ENCODE results near the gene CMTM4.

CMTM4 gene

DNA sequence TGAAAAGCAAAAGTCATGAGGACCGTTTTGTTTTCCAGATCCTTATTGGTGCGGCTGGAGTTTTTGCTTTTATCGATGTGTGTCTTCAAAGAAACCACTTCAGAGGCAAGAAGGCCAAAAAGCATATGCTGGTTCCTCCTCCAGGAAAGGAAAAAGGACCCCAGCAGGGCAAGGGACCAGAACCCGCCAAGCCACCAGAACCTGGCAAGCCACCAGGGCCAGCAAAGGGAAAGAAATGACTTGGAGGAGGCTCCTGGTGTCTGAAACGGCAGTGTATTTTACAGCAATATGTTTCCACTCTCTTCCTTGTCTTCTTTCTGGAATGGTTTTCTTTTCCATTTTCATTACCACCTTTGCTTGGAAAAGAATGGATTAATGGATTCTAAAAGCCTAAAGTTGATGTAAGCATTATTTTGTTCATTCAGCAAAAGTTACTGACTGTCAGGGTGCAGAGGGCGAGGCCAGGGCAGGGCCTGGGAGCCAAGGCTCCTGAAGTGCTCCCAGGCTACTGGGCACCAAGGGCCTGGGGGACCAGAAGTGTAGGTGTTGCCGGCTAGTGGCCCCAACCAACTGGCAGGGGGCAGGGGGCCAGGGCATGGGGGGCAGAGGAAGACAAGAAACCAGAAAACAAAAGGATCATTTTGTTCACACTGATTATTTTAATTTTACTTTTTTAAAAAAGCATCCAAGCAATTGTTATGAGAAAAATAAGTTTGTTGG, 108.5 kb downstream of the CMTM4 start:
- no peaks in the 10 kb centered on the region for H3K27me3 ChIP-seq (ENCODE audit: insufficient read depth, low read depth, severe bottlenecking)
- H3K27ac ChIP-seq = no peak overlapping the region
- no peaks in the 10 kb centered on the region for H3K9me3 ChIP-seq (ENCODE audit: severe bottlenecking)
- H3K4me3 ChIP-seq (ENCODE audit: low read depth, low read length) = no peak overlapping the region
- DNase-seq = no peak
- TF ChIP-seq, protein P1, sequence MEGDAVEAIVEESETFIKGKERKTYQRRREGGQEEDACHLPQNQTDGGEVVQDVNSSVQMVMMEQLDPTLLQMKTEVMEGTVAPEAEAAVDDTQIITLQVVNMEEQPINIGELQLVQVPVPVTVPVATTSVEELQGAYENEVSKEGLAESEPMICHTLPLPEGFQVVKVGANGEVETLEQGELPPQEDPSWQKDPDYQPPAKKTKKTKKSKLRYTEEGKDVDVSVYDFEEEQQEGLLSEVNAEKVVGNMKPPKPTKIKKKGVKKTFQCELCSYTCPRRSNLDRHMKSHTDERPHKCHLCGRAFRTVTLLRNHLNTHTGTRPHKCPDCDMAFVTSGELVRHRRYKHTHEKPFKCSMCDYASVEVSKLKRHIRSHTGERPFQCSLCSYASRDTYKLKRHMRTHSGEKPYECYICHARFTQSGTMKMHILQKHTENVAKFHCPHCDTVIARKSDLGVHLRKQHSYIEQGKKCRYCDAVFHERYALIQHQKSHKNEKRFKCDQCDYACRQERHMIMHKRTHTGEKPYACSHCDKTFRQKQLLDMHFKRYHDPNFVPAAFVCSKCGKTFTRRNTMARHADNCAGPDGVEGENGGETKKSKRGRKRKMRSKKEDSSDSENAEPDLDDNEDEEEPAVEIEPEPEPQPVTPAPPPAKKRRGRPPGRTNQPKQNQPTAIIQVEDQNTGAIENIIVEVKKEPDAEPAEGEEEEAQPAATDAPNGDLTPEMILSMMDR (IDR thresholded peaks at IDR 0.05; ENCODE audit: low read depth, low read length) = no peak
- H3K36me3 ChIP-seq = no peaks in the 10 kb centered on the region

GRCh38 chr16:66585481-66586239, 110.9 kb downstream of the CMTM4 start:
- no peak for DNase-seq
- no peak overlapping the region for H3K27ac ChIP-seq
- TF ChIP-seq, protein P1 (IDR thresholded peaks at IDR 0.05; ENCODE audit: low read depth, low read length) = no peak
- no peaks in the 10 kb centered on the region for H3K27me3 ChIP-seq (ENCODE audit: insufficient read depth, low read depth, severe bottlenecking)
- H3K4me3 ChIP-seq (ENCODE audit: low read depth, low read length) = no peak overlapping the region
- H3K9me3 ChIP-seq (ENCODE audit: severe bottlenecking) = no peaks in the 10 kb centered on the region
- no peaks in the 10 kb centered on the region for H3K36me3 ChIP-seq

DNA sequence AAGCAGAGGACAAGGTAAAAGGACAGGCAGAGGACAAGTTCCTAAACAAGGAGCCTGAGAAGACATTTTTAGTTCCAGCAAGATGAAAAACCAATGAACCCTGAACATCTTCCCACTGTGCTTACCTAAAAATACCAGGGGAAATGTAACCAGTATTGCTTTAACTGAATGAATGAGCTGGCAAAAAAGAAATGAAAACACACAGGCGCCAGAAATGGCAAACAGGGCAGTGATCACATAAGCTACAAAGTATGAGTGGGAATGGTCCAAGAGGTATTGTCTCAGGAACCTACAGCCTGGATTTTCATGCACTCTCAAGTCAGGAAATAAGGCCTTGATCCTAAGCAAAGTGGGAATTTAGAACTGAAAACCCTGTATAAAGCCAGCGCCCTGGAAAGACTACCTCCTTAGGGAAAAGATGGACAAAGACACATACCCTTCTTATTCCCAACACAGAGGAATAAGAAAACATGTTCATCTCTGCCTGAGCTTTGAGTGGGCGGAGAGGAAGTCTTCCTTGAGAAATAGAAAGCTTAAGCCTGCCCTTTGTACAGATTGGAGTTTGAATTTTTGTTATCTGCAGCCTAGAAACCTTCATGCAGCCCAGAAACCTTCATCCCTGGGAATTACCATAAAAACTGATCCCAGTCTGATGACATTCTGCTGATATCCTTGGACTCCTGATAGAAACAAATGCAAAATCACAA, 115.1 kb downstream of the CMTM4 start:
- H3K36me3 ChIP-seq = no peaks in the 10 kb centered on the region
- no peak overlapping the region for H3K27ac ChIP-seq
- TF ChIP-seq, protein P1 (IDR thresholded peaks at IDR 0.05; ENCODE audit: low read depth, low read length) = no peak
- H3K4me3 ChIP-seq (ENCODE audit: low read depth, low read length) = no peak overlapping the region
- H3K9me3 ChIP-seq (ENCODE audit: severe bottlenecking) = no peaks in the 10 kb centered on the region
- H3K27me3 ChIP-seq (ENCODE audit: insufficient read depth, low read depth, severe bottlenecking) = no peaks in the 10 kb centered on the region
- no peak for DNase-seq

- Histone ChIP-seq H3K27ac (no peak overlapping the region), H3K9me3 (ENCODE audit: severe bottlenecking) (no peaks in the 10 kb centered on the region), H3K36me3 (no peaks in the 10 kb centered on the region), H3K4me3 (ENCODE audit: low read depth, low read length) (no peak overlapping the region), H3K27me3 (ENCODE audit: insufficient read depth, low read depth, severe bottlenecking) (no peaks in the 10 kb centered on the region)
- DNase-seq = no peak
- TF ChIP-seq, protein P1 (IDR thresholded peaks at IDR 0.05; ENCODE audit: low read depth, low read length) = no peak
These were observed 115.8 kb downstream of the CMTM4 start for GRCh38 chr16:66580605-66581209.

DNA sequence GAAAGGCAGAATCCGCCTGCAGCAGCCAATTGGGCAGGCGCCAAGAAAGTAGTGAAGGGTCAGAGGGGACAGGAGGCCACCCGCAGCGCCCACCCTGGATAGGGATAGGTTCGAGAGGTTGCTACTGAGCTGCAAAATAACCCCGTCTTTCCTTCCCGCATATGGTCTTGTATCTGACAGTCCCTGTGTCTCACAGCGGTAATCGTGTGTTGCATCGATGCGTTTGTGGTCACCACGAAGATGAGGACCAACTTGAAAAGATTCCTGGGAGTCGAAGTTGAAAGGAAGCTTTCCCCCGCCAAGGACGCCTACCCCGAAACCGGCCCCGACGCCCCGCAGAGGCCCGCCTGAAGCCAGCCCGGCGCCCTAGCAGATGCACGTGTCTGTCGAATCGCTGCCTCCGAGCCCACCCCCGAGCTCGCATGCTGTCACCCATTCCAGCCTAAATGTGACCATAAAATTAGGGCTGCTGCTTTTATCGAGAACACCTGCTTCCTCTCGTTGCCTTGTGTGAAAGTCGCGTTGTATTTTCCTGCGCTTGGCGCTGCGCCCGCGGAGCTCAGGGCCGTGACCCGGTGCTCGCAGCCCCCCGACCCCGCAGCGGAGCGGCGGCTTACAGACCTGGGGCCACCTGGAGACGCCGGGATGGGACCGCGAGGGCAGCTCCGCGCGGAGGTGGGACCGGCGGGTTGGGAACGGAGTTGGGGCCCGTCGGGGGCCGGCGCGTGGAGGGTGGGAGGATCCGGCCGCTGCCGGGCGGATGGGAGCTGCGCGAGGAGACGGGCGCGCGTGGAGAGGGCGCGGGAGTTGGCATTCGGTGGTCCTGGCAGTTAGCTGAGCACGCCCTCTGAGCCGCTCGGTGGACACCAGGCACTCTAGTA, 117.7 kb downstream of the CMTM4 start, which contains the start of gene CMTM2:
CMTM2 (plus strand) TSS at position 813 of the 881 bp plus-strand sequence. CDS start 145 bp downstream, outside the sequence.
- H3K27ac ChIP-seq = no peak within 1 kb of the TSS
- no peaks in the 10 kb centered on the region for H3K9me3 ChIP-seq (ENCODE audit: severe bottlenecking)
- H3K36me3 ChIP-seq = no peaks in the 10 kb centered on the region
- no peaks in the 10 kb centered on the region for H3K27me3 ChIP-seq (ENCODE audit: insufficient read depth, low read depth, severe bottlenecking)
- no peak for DNase-seq
- TF ChIP-seq, protein P1 (IDR thresholded peaks at IDR 0.05; ENCODE audit: low read depth, low read length) = no peak
- no peak within 1 kb of the TSS for H3K4me3 ChIP-seq (ENCODE audit: low read depth, low read length)
